ENCODE measurements around the gene TMEM40.

- TF ChIP-seq POLR2A (IDR thresholded peaks at IDR 0.05; ENCODE audit: extremely low read depth, insufficient read length) (no peak), MAX (IDR thresholded peaks at IDR 0.05; ENCODE audit: low read depth, low read length) (no peak)
- TF ChIP-seq, protein P1, sequence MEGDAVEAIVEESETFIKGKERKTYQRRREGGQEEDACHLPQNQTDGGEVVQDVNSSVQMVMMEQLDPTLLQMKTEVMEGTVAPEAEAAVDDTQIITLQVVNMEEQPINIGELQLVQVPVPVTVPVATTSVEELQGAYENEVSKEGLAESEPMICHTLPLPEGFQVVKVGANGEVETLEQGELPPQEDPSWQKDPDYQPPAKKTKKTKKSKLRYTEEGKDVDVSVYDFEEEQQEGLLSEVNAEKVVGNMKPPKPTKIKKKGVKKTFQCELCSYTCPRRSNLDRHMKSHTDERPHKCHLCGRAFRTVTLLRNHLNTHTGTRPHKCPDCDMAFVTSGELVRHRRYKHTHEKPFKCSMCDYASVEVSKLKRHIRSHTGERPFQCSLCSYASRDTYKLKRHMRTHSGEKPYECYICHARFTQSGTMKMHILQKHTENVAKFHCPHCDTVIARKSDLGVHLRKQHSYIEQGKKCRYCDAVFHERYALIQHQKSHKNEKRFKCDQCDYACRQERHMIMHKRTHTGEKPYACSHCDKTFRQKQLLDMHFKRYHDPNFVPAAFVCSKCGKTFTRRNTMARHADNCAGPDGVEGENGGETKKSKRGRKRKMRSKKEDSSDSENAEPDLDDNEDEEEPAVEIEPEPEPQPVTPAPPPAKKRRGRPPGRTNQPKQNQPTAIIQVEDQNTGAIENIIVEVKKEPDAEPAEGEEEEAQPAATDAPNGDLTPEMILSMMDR (IDR thresholded peaks at IDR 0.05; ENCODE audit: low read depth, low read length) = no peak
These were observed 53.1 kb downstream of the TMEM40 start for GRCh38 chr3:12705981-12706380.

All from NB4 (cell line).